ENCODE measurements around the gene ARAP2.

- TF ChIP-seq POLR2A (IDR thresholded peaks at IDR 0.05), result no peak
- TF ChIP-seq CTCF (IDR thresholded peaks at IDR 0.05), result no peak
Observed at GRCh38 chr4:36159208-36159607, 85.1 kb downstream of the ARAP2 start.
